GM19468 (cell line): ENCODE measurements around the gene MORN3.
"Not testable (repeated sequence)": the region's sequence is repeated elsewhere in the genome, so short reads cannot be mapped to it uniquely, and the experiment has no call there.

Experiments used
- ATAC-seq: cut with Tn5 transposase; IDR thresholded peaks from one replicate; pipeline ENCODE4 v1.9.1; 2021; ENCODE audit warnings: mild to moderate bottlenecking, moderate library complexity, moderate number of reproducible peaks; ENCODE audit not compliant: unreplicated experiment; ENCODE audit errors: extremely low read depth

MORN3 gene

GRCh38 chr12:121693155-121693687, 23.8 kb upstream of the MORN3 start:
- no peak for ATAC-seq

GRCh38 chr12:121692744-121693143, 23.3 kb upstream of the MORN3 start:
- ATAC-seq, result not testable (repeated sequence)

GRCh38 chr12:121689430-121689829, 20.0 kb upstream of the MORN3 start:
- ATAC-seq, result no peak

- ATAC-seq, result no peak
Observed at GRCh38 chr12:121688966-121689365, 19.5 kb upstream of the MORN3 start.

- not testable (repeated sequence) for ATAC-seq
Observed at GRCh38 chr12:121679661-121680197, 10.3 kb upstream of the MORN3 start.

- ATAC-seq, result no peak
Observed at GRCh38 chr12:121678716-121679300, 9.4 kb upstream of the MORN3 start.

- ATAC-seq, result no peak
Observed at GRCh38 chr12:121678305-121678704, 8.9 kb upstream of the MORN3 start.

- no peak for ATAC-seq
Observed at GRCh38 chr12:121676190-121676589, 6.7 kb upstream of the MORN3 start.

- ATAC-seq, result no peak
Observed at GRCh38 chr12:121673013-121673511, 3.6 kb upstream of the MORN3 start.

- no peak for ATAC-seq
Observed at GRCh38 chr12:121668750-121669520, 519 bp downstream of the MORN3 start.

- not testable (repeated sequence) for ATAC-seq
Observed at GRCh38 chr12:121666829-121667228, 2.6 kb downstream of the MORN3 start.

GRCh38 chr12:121663610-121663929, 5.9 kb downstream of the MORN3 start:
- no peak for ATAC-seq

- ATAC-seq, result not testable (repeated sequence)
Observed at GRCh38 chr12:121661353-121662105, 7.9 kb downstream of the MORN3 start.

- no peak for ATAC-seq
Observed at GRCh38 chr12:121657305-121658008, 12.0 kb downstream of the MORN3 start.

GRCh38 chr12:121656122-121656521, 13.3 kb downstream of the MORN3 start:
- ATAC-seq, result no peak

- ATAC-seq, result no peak
Observed at GRCh38 chr12:121653999-121654398, 15.5 kb downstream of the MORN3 start.

- no peak for ATAC-seq
Observed at GRCh38 chr12:121652767-121653497, 16.5 kb downstream of the MORN3 start.

- ATAC-seq, result no peak
Observed at GRCh38 chr12:121651320-121651719, 18.1 kb downstream of the MORN3 start.

- ATAC-seq, result no peak
Observed at GRCh38 chr12:121649819-121650353, 19.6 kb downstream of the MORN3 start.
